Amygdala (tissue), 56 donors: Measurements from ENCODE around the gene EPHA6.
A peak's percentile ranks its signal among the peaks of the same experiment; 100 is the strongest.

Source experiments
- DNase-seq, 56 donors: peaks; one replicate each; lab custom pipeline; 2025; lab: John Stamatoyannopoulos, UW

The EPHA6 gene

DNA sequence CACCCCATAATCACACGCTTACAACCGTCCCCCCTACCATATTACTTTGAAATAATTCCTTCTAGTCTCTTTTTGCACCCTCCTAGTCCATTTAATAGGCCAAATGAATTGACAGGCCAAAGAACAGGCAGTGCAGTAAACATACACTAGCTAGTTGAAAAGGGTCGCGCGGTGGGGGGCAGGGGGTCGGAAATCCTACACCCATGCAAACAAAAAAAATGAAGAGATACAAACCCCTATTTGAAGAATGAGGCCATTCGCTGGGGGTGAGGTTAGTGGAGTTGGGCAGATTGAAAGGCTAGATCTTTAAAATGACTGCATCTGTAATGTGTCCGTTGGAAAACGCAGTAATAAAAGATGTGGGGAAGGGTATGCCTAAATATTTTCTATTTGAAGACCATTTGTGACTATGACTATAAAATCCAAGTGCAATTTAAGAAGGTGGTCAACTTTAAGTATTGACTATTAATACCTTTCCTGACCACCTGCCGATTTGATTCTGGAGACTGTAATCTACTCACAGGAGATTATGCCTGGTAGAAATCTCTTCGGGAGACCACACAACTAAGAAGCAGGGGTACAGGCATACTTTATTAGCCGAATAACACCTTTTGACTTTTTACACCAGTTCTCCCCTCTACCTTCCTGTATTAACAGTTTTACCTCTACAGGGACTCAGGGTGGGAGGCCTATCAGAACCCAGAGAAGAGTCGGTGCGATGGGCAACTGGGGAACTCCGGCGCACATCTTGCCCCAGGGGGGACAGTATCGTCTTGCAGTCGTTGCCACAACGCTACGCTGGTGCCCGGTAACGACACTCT, 949.4 kb downstream of the EPHA6 start:
- DNase-seq, result no peak

- DNase-seq, result peak; percentile 57 to 96 (median 87)
Observed at GRCh38 chr3:97764407-97765238, 950.2 kb downstream of the EPHA6 start, which contains the start of gene ARL6. ARL6 (plus strand) TSS chr3:97764758; CDS start chr3:97768108, 3,350 bp downstream.

DNA sequence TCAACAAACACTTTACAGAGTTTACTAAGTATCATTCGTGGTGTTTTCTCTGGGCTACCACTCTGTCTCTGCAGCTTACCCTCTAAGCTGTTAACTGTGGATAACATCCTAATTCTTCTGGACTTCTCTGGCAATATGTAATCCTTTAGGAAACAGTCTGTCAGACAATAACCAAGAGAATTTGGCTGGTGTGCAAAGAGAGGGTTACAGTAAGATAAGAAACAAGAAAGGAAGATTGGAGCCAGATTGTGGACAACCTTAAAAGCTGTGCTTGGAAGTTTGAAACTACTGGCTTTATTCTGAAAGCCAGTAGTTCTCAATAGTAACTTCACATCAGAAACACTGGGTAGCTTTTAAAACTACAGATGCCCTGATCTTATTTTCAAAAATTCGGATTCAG, 950.9 kb downstream of the EPHA6 start:
- no peak for DNase-seq

GRCh38 chr3:97772926-97773325, 958.5 kb downstream of the EPHA6 start:
- no peak for DNase-seq

- DNase-seq, result no peak
Observed at GRCh38 chr3:97778152-97778551, 963.8 kb downstream of the EPHA6 start.

DNA sequence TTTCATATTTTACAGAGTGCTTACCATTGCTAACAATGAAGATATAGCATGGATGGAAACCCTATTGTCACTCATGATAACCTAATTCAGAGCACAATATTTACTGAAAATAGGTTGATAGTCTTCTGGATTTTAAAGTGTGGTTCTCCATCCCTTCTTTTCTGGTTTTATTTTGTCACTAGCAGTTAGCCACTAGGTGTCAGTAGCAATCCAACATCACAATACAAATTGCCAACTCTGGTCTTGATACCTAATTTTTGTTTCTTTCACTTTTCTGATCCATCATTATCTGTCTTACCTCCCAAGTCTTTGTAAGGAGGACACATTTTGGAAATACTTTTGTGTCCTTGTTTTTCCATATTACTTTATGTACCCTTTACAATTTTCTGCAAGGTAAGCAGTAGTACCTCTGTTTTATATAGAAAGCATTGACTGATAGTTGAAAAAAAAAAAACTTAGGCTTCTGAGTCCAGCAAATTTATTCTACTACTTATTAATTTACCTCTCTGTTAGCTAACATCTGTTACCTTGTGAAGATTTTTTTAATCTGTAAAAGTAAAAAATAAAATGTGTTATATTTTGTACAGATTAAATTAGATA, 979.1 kb downstream of the EPHA6 start:
- peak in 1 of 56 donors; percentile 48 for DNase-seq

DNA sequence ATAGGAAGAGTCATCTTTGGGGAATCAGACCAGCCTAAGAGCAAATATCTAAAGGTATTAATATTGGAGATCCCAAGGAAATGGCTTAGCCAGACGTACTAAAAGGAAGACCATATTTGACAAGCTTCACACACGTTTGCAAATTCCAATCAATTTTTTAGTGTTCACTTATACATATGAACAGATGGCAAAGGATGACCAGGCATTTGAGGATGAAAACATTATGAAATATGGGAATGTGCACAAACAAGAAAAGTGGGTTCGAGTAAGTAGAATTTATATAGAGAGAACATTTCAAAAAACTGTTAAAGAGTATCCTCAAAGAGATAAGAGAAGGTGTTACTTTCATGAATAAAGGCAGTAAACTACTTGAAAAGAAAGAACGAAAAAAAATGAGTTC, 981.6 kb downstream of the EPHA6 start:
- no peak for DNase-seq
